HG03060 (cell line): Measurements from ENCODE around the gene CHRNE.

ENCODE experiments used
- ATAC-seq: cut with Tn5 transposase; IDR thresholded peaks from one replicate; pipeline ENCODE4 v1.9.1; 2021; ENCODE audit warnings: low read depth, moderate number of reproducible peaks; ENCODE audit not compliant: unreplicated experiment

The CHRNE gene

GRCh38 chr17:4903051-4903818 lies at the start of gene CHRNE:
Gene CHRNE, minus strand, starts transcription at chr17:4903098. Its CDS starts 35 bp downstream, at chr17:4903063.
- ATAC-seq = no peak

GRCh38 chr17:4951486-4951885 lies 48.6 kb upstream of the CHRNE start:
- no peak for ATAC-seq

GRCh38 chr17:4950746-4951204 lies 47.9 kb upstream of the CHRNE start, which contains the start of gene ENO3:
Gene ENO3, plus strand, starts transcription at chr17:4951119. Its CDS starts 711 bp downstream, at chr17:4951830.
- ATAC-seq = no peak

- no peak for ATAC-seq
These were observed 47.3 kb upstream of the CHRNE start for GRCh38 chr17:4950075-4950745.

- peak; percentile 29 for ATAC-seq
These were observed 46.6 kb upstream of the CHRNE start for GRCh38 chr17:4949321-4950074.

GRCh38 chr17:4948931-4949320 lies 46.0 kb upstream of the CHRNE start:
- ATAC-seq = no peak

- no peak for ATAC-seq
These were observed 45.5 kb upstream of the CHRNE start, which contains the start of gene PFN1 for GRCh38 chr17:4948166-4948930. Gene PFN1, minus strand, starts transcription at chr17:4948530. Its CDS starts 136 bp downstream, at chr17:4948394.

- no peak for ATAC-seq
These were observed 44.7 kb upstream of the CHRNE start for GRCh38 chr17:4947411-4948165.

GRCh38 chr17:4947010-4947410 lies 44.1 kb upstream of the CHRNE start:
- ATAC-seq = no peak

- no peak for ATAC-seq
These were observed 43.5 kb upstream of the CHRNE start for GRCh38 chr17:4946312-4946976.

- ATAC-seq = no peak
These were observed 43.0 kb upstream of the CHRNE start for GRCh38 chr17:4945944-4946280.

- no peak for ATAC-seq
These were observed 42.5 kb upstream of the CHRNE start for GRCh38 chr17:4945176-4945943.

GRCh38 chr17:4944554-4945175 lies 41.8 kb upstream of the CHRNE start:
- ATAC-seq = no peak

GRCh38 chr17:4944163-4944553 lies 41.3 kb upstream of the CHRNE start:
- no peak for ATAC-seq

- no peak for ATAC-seq
These were observed 40.0 kb upstream of the CHRNE start for GRCh38 chr17:4942760-4943508.

- ATAC-seq = no peak
These were observed 38.4 kb upstream of the CHRNE start for GRCh38 chr17:4941319-4941610.

- ATAC-seq = no peak
These were observed 37.8 kb upstream of the CHRNE start for GRCh38 chr17:4940555-4941318.
